GM12892 (cell line): ENCODE data around the gene ISCU.

ENCODE experiments used
- POLR2A ChIP-seq: IDR thresholded peaks from 2 replicates; pipeline ENCODE4 v1.6.1; 2011; ENCODE audit warnings: low read depth, low read length, control low read depth
- TAF1 ChIP-seq: IDR thresholded peaks from 2 replicates; pipeline ENCODE4 v1.6.1; 2011; ENCODE audit warnings: low read depth, mild to moderate bottlenecking, control low read depth, low read length, borderline replicate concordance

- TF ChIP-seq POLR2A, result peak; percentile 88
- peak; percentile 73; the same call in 1 of the 2 replicates for TF ChIP-seq TAF1
Measured at GRCh38 chr12:108562348-108563135, at the start of gene ISCU.
